ENCODE results near the gene PFN1.
A peak's percentile ranks its signal among the peaks of the same experiment; 100 is the strongest.

The PFN1 gene

DNA sequence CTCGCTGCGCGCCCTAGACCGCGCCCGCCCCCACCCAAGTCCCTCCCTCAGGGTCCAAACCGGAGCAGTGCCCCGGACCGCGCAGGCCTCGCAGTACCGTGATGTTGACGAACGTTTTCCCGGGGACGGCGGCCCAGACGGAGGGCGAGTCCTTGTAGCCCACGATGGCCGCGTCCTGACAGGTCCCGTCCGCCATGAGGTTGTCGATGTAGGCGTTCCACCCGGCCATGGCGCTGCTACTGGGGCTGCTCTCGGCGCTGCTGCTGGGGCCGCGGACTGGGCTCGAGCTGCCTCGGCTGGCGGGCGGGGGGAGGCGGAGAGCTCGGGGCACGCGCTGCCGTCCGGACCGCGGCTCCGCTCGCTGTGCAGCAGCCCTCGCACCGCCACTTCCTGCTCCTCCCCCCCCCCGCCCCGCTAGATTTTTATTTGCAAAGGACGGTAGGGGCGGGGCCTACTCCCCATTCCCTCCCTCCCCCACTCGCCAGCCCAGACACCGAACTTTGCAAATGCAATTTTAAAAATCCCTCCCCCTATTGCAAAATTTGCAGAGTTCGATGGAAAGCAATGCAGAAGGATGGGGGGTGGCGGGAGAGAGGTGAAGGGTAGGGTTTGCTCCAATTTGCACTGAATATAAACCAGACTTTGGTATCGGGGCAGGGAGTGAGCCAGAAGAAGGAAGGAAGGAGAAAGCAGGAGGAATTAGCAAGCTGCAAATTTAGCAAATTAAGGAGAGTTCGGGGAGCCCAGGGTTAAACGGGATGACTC, at the start of gene PFN1:
Gene PFN1, minus strand, starts transcription at position 365 of the 765 bp plus-strand sequence. Its CDS starts 136 bp downstream, at position 229.
- peak; percentile 96 for DNase-seq

DNA sequence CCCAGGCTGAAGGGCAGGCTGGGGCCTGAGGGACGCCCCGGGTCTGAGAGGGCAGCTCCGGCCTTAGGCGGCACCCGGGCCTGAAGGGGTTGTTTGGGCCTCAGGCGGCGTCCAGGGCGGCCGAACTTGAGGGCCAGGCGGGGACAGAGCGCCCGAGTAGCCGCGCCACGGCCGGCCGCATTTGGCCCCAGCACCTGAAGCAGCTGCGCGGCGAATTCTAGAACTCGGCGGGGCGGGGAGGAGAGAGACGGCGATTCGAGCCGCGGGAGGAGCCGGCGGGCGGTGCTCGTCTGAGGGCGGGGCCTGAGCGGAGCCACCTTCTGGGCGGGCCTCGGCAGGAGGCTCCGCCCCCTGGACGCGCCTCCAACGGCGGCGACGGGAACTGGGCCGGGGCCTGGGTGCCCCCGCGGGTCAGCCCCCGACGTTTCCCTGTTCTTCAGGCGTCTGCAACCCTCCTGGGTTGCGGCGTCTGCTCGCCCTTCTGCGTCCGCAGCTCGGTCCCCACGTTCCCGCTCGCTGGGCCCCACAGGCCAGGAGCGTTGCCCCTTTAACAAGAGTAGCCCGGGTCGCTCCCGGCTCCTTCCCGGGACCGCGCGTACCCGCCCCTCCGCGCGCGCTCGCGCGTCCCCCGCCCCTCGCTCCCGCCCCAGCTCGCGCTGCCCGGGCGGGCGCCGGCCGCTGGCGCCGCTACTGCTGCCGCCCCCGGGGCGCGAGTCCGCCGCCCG, 49.1 kb upstream of the PFN1 start, which contains the start of the genes INCA1 and KIF1C:
Gene INCA1, minus strand, starts transcription at position 221 of the 725 bp plus-strand sequence. CDS start 3,085 bp downstream, outside the sequence.
Gene KIF1C, plus strand, starts transcription at position 649 of the 725 bp plus-strand sequence. CDS start 2,297 bp downstream, outside the sequence.
- DNase-seq: peak; percentile 91

- no peak for DNase-seq
Observed at GRCh38 chr17:4994081-4994595, 45.8 kb upstream of the PFN1 start.

DNA sequence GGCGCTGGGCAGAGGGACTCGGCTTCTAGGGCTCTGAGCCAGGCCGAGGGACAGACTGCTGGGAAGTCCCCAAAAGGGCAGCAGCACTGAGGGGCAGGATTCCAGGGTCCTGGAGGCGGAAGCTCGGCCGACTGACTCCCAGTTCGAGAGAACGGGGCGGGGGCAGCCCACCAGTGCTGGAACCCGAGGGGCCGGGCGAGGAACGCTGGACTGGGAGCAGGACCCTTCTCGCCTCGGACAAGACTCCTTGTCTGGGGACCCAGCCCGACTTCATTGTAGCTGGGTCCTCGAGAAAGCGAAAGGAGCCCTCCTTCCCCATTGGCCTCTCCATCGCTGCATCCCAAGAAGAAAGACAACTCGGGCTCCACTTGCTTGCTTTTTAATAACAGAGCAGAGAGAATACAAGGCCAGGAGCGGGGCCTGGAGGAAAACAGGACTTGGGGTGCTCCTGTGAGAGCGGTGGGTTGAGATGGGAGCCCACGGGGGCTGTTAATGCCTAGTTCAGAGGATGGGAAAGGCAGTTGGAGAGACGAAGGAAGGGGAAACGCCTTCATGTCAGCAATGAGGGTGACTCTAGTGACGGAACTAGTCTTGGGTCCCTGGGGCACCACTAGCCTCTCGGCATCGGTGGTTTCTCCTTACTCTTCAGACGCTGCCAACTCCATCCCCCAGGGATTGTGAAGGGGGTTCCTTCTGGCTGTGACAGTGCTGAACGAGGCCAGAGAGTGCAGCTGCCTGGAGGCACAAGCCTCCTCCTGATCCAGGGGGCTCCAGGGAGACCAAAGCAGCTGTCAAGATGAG, 39.6 kb upstream of the PFN1 start:
- DNase-seq: peak; percentile 48

DNA sequence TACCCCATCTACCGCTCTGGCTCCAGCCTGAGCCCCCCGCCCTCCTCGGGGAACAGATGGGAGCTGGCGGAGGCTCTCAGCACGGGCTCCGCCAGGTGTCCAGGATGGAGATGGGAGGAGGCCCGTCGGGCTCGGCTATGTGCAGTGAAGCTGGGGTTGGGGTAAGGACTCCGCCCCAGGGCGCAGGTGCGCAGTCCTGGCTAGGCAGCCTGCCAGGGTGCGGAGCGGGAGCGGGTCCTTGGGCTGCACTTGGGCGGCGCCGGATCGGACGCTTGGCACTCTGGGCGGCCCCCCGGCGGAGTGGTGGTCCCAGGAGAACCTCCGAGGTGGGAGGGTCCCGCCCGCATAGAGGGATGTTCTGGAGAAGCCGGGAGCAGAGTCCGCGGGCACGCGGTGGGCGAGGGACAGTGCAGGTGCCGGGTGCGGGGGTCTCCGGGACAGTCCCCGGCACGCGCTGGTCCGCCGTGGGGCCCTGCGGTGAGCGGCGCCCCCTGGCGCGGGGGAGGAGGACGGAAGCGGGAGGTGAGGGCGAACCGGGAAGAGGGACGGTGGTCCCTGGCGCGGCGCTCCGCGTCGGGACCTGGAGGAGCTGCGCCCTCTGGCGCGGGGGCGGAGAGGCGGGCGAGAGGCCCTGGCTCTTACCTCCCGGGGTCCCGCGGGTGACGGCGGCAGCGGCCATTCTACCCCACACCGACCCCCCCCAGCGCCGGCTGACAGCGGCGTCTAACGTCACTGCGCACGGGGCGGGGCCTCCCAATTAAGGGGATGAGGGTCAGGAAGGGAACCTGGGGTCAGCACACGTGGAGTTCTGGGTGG, 38.8 kb upstream of the PFN1 start, which contains the start of gene CAMTA2:
Gene CAMTA2, minus strand, starts transcription at position 725 of the 816 bp plus-strand sequence. CDS start 1,453 bp downstream, outside the sequence.
- peak; percentile 82 for DNase-seq

DNA sequence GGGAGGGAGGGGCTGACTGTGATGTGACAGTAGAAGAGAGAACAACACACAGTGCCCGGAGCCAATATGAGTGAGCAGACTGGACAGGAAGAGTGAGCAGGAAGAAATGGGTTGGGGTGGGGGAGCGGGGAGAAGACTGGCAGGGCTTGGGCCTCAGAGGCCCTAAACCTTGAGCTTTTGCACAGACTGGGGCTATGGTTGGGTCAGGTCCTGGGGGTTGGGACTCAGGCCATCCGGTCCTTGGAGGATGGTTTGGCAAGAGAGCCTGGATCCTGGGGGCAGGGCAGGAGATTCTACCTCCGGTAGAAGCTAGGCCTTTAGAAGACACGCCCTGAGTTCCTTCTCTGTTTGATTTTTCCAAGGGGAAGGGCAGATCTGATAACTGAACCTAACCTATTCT, 38.1 kb upstream of the PFN1 start:
- DNase-seq: peak; percentile 29

GRCh38 chr17:4982305-4982704, 34.0 kb upstream of the PFN1 start:
- DNase-seq: peak; percentile 46

DNA sequence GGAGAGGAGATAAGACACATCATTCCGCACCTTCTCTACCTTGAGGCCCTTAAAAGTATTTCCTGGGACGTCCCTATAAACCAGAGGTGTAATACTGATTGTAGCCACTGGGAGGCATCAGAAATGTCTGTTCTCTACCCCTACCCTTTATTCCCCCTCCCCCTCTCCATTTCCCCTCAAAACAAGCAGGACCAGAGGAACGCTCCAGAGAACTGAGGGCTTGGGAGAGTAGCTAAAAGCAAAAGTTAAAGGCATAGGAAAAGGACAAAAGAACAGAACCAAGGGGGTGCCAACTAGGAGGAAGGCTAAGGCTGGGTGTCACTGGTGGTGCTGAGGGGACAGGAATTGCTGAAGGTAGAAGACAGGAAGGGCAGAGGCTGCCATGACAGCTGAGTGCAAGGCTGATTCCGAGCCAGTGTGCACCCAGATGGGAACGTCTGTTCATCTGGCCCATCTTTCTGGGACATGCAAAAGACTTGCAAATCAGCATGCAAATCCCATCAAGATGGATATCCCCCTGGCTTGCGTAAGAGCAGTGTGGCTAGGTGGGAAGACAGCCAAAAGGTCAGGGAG, 32.4 kb upstream of the PFN1 start:
- peak; percentile 61 for DNase-seq

- DNase-seq: peak; percentile 72
Observed at GRCh38 chr17:4978726-4979125, 30.4 kb upstream of the PFN1 start.

DNA sequence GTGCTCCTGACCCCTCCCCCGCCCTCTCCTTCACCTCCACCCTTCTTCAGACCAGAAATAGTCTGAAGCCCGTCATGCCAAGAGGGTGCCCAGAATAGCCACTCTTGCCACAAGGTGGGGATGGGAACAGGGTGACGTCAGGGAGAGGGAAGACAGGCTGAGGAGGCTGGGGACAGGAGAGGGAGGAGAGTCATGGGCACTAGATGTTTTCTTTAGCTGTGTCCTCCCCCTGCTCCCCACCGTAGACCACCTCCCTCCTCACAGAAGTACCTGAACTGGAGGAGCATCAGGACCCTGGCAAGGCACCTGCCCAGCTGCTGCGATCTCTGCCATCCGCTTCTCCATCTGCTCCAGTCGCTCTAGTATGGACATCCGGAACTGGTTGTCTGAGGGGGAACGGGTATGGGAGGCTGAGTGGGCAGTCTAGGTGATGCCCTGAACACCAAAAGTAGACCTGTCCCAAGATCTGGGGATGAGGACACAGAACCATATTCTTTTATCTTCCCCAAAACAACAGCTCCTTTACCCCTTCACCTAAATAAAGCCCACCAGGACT, 25.9 kb upstream of the PFN1 start:
- no peak for DNase-seq

GRCh38 chr17:4973256-4974114, 25.2 kb upstream of the PFN1 start:
- no peak for DNase-seq

DNA sequence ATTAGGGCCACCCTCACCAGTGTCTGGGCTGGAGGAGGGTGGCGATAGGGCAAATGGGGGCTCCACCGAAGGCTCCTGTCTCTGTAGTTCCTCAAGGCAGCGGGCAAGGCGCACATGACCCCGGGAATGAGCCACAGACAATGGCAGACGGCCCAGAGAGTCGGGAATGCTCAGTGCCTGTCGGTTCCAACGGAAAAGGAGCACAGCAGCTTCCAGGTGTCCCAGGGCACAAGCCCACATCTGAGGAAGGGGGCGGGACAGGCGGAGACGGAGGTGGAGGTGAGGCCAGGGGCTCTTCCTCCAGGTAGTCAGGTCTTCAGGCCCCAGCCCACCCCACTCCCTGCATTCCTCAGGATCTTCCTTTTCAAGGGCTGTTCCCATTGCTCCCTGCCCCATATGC, 24.4 kb upstream of the PFN1 start:
- DNase-seq: no peak

GRCh38 chr17:4972322-4972721, 24.0 kb upstream of the PFN1 start:
- no peak for DNase-seq

- no peak for DNase-seq
Observed at GRCh38 chr17:4971826-4972225, 23.5 kb upstream of the PFN1 start.

DNA sequence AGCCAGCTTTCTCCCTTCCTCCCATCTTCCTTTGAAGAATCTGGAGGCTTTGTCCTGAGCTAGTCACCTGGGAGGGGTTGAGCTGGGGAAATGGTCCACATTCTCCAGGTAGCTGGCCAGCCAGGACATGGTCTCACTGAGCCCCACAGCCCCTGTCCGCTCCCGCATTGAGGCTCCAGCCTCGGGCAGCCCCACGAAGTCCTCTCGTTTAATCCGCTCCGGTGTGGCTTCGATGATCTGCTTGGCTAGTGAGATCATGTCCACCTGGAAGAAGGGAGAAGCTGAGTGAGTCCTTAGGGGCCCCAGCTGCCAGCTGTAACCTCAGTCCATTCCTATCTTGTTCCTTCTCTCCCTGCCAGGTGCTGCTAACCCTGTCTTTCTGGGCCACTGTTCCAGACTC, 21.9 kb upstream of the PFN1 start:
- DNase-seq: no peak

GRCh38 chr17:4969551-4970173, 21.3 kb upstream of the PFN1 start:
- DNase-seq: peak; percentile 19

- peak; percentile 71 for DNase-seq
Observed at GRCh38 chr17:4969047-4969550, 20.8 kb upstream of the PFN1 start.

- no peak for DNase-seq
Observed at GRCh38 chr17:4968486-4969046, 20.2 kb upstream of the PFN1 start.

Data from inflammatory macrophage treated with lipopolysaccharide for 4 hours (primary cell).